CD14-positive monocyte (primary cell): Measurements from ENCODE around the gene RHEB. TPM values are rescaled to one million over a fixed set of nuclear protein-coding genes. Genes with fewer than 3 reads are reported as not detected.

Experiments used
- DNase-seq, 3 donors: peaks; one replicate each; pipeline ENCODE4 v3.0.0-alpha.2; 2011 to 2022
- H2AFZ ChIP-seq: 2 replicates; pipeline ENCODE4 v1.6.0; 2012; ENCODE audit warnings: mild to moderate bottlenecking, low read depth, low read length, inconsistent platforms; ENCODE audit not compliant: insufficient read depth, poor library complexity, severe bottlenecking
- H3K27ac ChIP-seq, 2 donors: 1 replicate in 1 of 2; 2 replicates in 1 of 2; pipeline ENCODE4 v1.5.1; 2012 to 2013; ENCODE audit warnings: low read length in 2 of 2, control low read depth in 1 of 2, inconsistent platforms in 1 of 2, low read depth in 1 of 2, mild to moderate bottlenecking in 1 of 2
- H3K27me3 ChIP-seq, 2 donors: one replicate each; pipeline versions ENCODE4 v1.6.0 to v1.6.1; 2011 to 2013; ENCODE audit warnings: low read length in 2 of 2; ENCODE audit not compliant: control insufficient read depth in 2 of 2, insufficient read depth in 2 of 2
- H3K36me3 ChIP-seq, 2 donors: replicated peaks in 1 of 2; 1 replicate in 1 of 2; 2 replicates in 1 of 2; pipeline versions ENCODE4 v1.5.1 to v1.6.1; 2012 to 2013; ENCODE audit warnings: low read length in 2 of 2, control low read depth in 1 of 2, inconsistent platforms in 1 of 2, mild to moderate bottlenecking in 1 of 2; ENCODE audit not compliant: insufficient read depth in 2 of 2, control insufficient read depth in 1 of 2
- H3K4me1 ChIP-seq, 2 donors: 1 replicate in 1 of 2; 2 replicates in 1 of 2; pipeline versions ENCODE4 v1.5.1 to v1.6.1; 2012 to 2013; ENCODE audit warnings: low read length in 2 of 2, control low read depth in 1 of 2, inconsistent platforms in 1 of 2, mild to moderate bottlenecking in 1 of 2, moderate library complexity in 1 of 2; ENCODE audit not compliant: insufficient read depth in 2 of 2, control insufficient read depth in 1 of 2
- H3K4me2 ChIP-seq: replicated peaks from 2 replicates; pipeline ENCODE3; 2012; ENCODE audit warnings: low read length, moderate library complexity, mild to moderate bottlenecking; ENCODE audit not compliant: poor library complexity, severe bottlenecking; ENCODE audit errors: extremely low read depth
- H3K4me3 ChIP-seq, 3 experiments: fragments of 200-600 bp in 1 of 3; sonication (generic) in 1 of 3; replicated peaks in 1 of 3; 1 replicate in 2 of 3; 2 replicates in 1 of 3; pipeline ENCODE4 v1.5.1; 2011 to 2013; ENCODE audit warnings: low read length in 3 of 3, mild to moderate bottlenecking in 3 of 3, control low read depth in 2 of 3, low read depth in 2 of 3, inconsistent platforms in 1 of 3, moderate library complexity in 1 of 3
- H3K79me2 ChIP-seq: 2 replicates; pipeline ENCODE4 v1.6.0; 2012; ENCODE audit warnings: mild to moderate bottlenecking, control low read depth, inconsistent platforms, low read length, moderate library complexity; ENCODE audit not compliant: insufficient read depth
- H3K9ac ChIP-seq: 2 replicates; pipeline ENCODE4 v1.6.0; 2017; ENCODE audit warnings: low read length, mild to moderate bottlenecking; ENCODE audit not compliant: insufficient read depth, poor library complexity, severe bottlenecking
- H3K9me3 ChIP-seq, 2 donors: replicated peaks in 1 of 2; 1 replicate in 1 of 2; 2 replicates in 1 of 2; pipeline versions ENCODE4 v1.5.1 to v1.6.1; 2012 to 2013; ENCODE audit warnings: low read length in 2 of 2, control low read depth in 1 of 2; ENCODE audit not compliant: control insufficient read depth in 1 of 2, insufficient read depth in 1 of 2
- H4K20me1 ChIP-seq: 2 replicates; pipeline ENCODE4 v1.6.0; 2012; ENCODE audit warnings: mild to moderate bottlenecking, low read length, control low read depth, moderate library complexity; ENCODE audit not compliant: insufficient read depth
- H3K27ac Mint-ChIP-seq, 7 donors: one replicate each; pipeline ENCODE4 v1.8.0; 2020; ENCODE audit warnings: mild to moderate bottlenecking in 7 of 7, mixed read lengths in 7 of 7, moderate library complexity in 6 of 7, inconsistent platforms in 2 of 7
- H3K27me3 Mint-ChIP-seq, 3 donors: one replicate each; pipeline ENCODE4 v1.8.0; 2021 to 2022; ENCODE audit warnings: low read depth in 3 of 3, mild to moderate bottlenecking in 3 of 3, mixed read lengths in 3 of 3, moderate library complexity in 3 of 3, inconsistent platforms in 1 of 3
- H3K36me3 Mint-ChIP-seq, 2 donors: one replicate each; pipeline ENCODE4 v1.8.0; 2020; ENCODE audit warnings: mixed read lengths in 2 of 2, inconsistent platforms in 1 of 2, mild to moderate bottlenecking in 1 of 2
- H3K4me1 Mint-ChIP-seq: one replicate; pipeline ENCODE4 v1.8.0; 2020; ENCODE audit warnings: mild to moderate bottlenecking, mixed read lengths
- H3K4me3 Mint-ChIP-seq, 2 donors: one replicate each; pipeline ENCODE4 v1.8.0; 2020; ENCODE audit warnings: mild to moderate bottlenecking in 2 of 2, mixed read lengths in 2 of 2, moderate library complexity in 1 of 2
- H3K9me3 Mint-ChIP-seq, 7 donors: one replicate each; pipeline ENCODE4 v1.8.0; 2020 to 2022; ENCODE audit warnings: mixed read lengths in 7 of 7, mild to moderate bottlenecking in 6 of 7, moderate library complexity in 6 of 7, inconsistent platforms in 2 of 7
- WGBS: methylation state at CpG from one replicate; pipeline ENCODE4 v1.1.5; 2013; ENCODE audit warnings: missing lambda C conversion rate; ENCODE audit not compliant: insufficient coverage; 5-methylcytosine and 5-hydroxymethylcytosine counted together
- intact Hi-C, 2 donors: fragments of 100-400 bp; cut with micrococcal nuclease; formaldehyde crosslinking; loops; one replicate each; pipeline versions ENCODE4 v1.15.0 to v1.15.1; 2023
- polyA plus RNA-seq, 3 donors: library from polyadenylated mRNA; depleted of rRNA in 1 of 3; unstranded in 2 of 3; stranded (reverse) in 1 of 3; fragments of 300-500 nt in 2 of 3; fragments of >200 nt in 1 of 3; fragmentation: Illumina TruSeq in 2 of 3; gene quantifications; 1 replicate in 2 of 3; 2 replicates in 1 of 3; pipeline ENCODE4 v1.2.3, GENCODE V29; 2012 to 2021
- TF ChIP-seq, protein P1 (sequence below): fragments of 200-600 bp; IDR thresholded peaks from one replicate; pipeline ENCODE4 v1.8.0; 2022; ENCODE audit warnings: antibody characterized with exemption, mild to moderate bottlenecking

The RHEB gene
- polyA plus RNA-seq, 3 donors: 20.4 to 96.1 (median 95.8) TPM

DNA sequence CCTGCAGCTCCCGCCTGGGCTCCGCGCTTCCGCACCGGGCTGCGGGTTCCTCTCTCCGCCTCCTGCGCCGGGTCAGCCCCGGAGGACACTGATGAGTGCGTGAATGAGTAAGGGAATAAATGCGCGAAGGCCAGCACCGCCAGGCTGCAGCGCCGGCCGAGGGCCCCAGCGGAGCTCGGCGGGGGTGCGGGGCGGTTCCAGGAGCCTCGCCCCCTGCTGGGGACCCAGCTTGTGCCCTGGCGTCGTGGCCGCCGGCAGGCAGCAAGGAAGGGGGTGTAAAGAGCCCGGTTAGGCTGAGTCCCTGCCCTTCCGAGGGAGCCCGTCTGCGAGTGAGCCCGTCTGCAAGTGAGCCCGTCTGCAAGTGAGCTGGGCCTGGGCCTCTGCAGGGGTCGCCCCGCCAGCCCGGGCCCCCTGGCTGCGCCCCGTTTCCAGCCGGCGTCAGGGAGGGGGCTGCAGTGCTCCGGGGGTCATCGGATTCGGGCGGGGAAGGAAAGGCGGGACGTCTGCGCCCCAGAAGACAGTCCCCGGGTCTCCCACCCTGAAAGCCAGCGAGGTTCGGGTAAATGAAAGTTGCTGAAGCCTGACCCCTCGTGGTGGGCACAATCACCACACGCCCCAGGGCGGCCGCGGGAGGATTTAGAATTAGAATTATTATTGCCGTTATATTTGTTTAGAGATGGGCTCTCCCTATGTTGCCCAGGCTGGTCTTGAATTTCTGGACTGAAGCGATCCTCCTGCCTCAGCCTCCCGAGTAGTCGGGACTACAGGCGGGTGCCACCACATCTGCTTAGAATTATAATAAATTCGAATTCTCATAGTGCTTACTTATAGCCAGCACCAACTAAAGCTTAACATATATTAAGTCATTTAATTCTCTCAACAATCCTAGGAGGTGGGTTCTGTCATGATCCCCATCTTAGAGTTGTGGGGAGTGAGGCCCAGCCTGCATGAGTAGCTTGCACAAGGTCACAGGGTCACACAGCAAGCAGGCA, 71.1 kb downstream of the RHEB start:
- intact Hi-C loops: loop anchor here (1.0 to 5.0 kb wide), 3 partner anchors 80 to 136 kb away; no protein-coding TSS in a partner anchor
- peak overlapping the region; percentile 43 to 81 (median 49) for H3K4me3 ChIP-seq
- H3K36me3 ChIP-seq: no peaks in the 10 kb centered on the region
- peak; percentile 54 to 57 (median 56) for DNase-seq
- peak overlapping the region; percentile 96 for H2AFZ ChIP-seq
- TF ChIP-seq, protein P1, sequence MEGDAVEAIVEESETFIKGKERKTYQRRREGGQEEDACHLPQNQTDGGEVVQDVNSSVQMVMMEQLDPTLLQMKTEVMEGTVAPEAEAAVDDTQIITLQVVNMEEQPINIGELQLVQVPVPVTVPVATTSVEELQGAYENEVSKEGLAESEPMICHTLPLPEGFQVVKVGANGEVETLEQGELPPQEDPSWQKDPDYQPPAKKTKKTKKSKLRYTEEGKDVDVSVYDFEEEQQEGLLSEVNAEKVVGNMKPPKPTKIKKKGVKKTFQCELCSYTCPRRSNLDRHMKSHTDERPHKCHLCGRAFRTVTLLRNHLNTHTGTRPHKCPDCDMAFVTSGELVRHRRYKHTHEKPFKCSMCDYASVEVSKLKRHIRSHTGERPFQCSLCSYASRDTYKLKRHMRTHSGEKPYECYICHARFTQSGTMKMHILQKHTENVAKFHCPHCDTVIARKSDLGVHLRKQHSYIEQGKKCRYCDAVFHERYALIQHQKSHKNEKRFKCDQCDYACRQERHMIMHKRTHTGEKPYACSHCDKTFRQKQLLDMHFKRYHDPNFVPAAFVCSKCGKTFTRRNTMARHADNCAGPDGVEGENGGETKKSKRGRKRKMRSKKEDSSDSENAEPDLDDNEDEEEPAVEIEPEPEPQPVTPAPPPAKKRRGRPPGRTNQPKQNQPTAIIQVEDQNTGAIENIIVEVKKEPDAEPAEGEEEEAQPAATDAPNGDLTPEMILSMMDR: peak; percentile 92
- no peaks in the 10 kb centered on the region for H3K9me3 Mint-ChIP-seq
- peak overlapping the region; percentile 77 to 83 for H3K4me3 Mint-ChIP-seq
- peak overlapping the region; percentile 76 for H3K9ac ChIP-seq
- H3K27me3 ChIP-seq: peaks cover 0 to 9% of the 10 kb centered on the region in 2 donors
- no peaks in the 10 kb centered on the region for H3K9me3 ChIP-seq
- H4K20me1 ChIP-seq: no peaks in the 10 kb centered on the region
- peaks cover 2% of the 10 kb centered on the region for H3K4me1 Mint-ChIP-seq
- peaks cover 2 to 25% (median 22%) of the 10 kb centered on the region in 3 donors for H3K27me3 Mint-ChIP-seq
- H3K27ac Mint-ChIP-seq: peak overlapping the region in 1 of 7 donors; percentile 69
- H3K27ac ChIP-seq: peak overlapping the region in 1 of 2 donors; percentile 12
- WGBS: 2% methylated on average over 50 of the region's 61 CpGs
- no peaks in the 10 kb centered on the region for H3K79me2 ChIP-seq
- H3K4me1 ChIP-seq: peaks cover 0 to 4% of the 10 kb centered on the region in 2 donors
- no peaks in the 10 kb centered on the region for H3K36me3 Mint-ChIP-seq
- H3K4me2 ChIP-seq: peak overlapping the region; percentile 95

DNA sequence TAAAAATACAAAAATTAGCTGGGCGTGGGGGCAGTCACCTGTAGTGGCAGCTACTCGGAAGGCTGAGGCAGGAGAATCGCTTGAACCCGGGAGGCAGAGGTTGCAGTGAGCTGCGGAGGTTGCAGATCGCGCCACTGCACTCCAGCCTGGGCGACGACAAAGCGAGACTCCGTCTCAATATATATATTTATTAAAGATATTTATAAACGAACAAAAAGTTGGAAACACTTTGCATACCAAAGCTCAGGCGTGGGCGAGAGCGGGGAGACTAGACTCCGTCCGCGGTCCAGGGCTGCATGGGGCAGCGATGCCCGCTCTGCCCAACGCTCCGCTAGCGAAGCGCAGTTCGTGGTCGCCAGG, 71.8 kb downstream of the RHEB start:
- Histone ChIP-seq H3K36me3 (no peaks in the 10 kb centered on the region), H3K4me1 (peaks cover 0 to 4% of the 10 kb centered on the region in 2 donors), H3K27ac (no peak overlapping the region), H3K9me3 (no peaks in the 10 kb centered on the region), H3K79me2 (no peaks in the 10 kb centered on the region), H4K20me1 (no peaks in the 10 kb centered on the region), H3K27me3 (peaks cover 0 to 9% of the 10 kb centered on the region in 2 donors), H2AFZ (peak overlapping the region; percentile 96), H3K4me3 (peak overlapping the region in 2 of 3 experiments; percentile 43 to 81), H3K9ac (peak overlapping the region; percentile 76), H3K4me2 (peak overlapping the region; percentile 95)
- intact Hi-C loops: loop anchor here (1.0 to 5.0 kb wide), 3 partner anchors 79 to 136 kb away; no protein-coding TSS in a partner anchor
- TF ChIP-seq, protein P1: no peak
- H3K27ac Mint-ChIP-seq: no peak overlapping the region
- H3K27me3 Mint-ChIP-seq: peaks cover 2 to 23% (median 22%) of the 10 kb centered on the region in 3 donors
- no peak for DNase-seq
- H3K36me3 Mint-ChIP-seq: no peaks in the 10 kb centered on the region
- H3K4me3 Mint-ChIP-seq: peak overlapping the region; percentile 77 to 83
- peaks cover 2% of the 10 kb centered on the region for H3K4me1 Mint-ChIP-seq
- 41% methylated on average over 15 of the region's 26 CpGs for WGBS
- H3K9me3 Mint-ChIP-seq: no peaks in the 10 kb centered on the region
